DMS153 treated with DMSO at 0.1 percent for 48 hours (cell line): ENCODE data around the gene IFI27L1.

ENCODE experiments used
- DNase-seq: peaks from one replicate; lab custom pipeline; 2025; ENCODE audit not compliant: unreplicated experiment; lab: John Stamatoyannopoulos, UW

The IFI27L1 gene

DNA sequence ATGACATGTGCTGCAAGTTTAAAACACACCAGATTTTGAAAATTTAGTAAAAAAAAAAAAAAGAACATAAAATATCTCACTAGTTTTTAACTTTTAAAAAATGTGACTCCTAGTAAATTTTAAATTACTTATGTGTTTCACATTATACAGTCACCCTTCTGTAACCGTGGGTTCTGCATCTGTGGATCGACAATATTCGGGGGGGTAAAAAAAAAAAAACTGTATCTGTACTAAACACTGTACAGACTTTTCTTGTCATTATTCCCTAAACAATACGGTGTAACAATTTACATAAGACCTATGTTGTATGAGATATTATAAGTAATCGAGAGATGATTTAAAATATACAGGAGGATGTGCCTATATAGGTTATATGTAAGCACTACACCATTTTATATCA is 3.3 kb upstream of the IFI27L1 start:
- no peak for DNase-seq

DNA sequence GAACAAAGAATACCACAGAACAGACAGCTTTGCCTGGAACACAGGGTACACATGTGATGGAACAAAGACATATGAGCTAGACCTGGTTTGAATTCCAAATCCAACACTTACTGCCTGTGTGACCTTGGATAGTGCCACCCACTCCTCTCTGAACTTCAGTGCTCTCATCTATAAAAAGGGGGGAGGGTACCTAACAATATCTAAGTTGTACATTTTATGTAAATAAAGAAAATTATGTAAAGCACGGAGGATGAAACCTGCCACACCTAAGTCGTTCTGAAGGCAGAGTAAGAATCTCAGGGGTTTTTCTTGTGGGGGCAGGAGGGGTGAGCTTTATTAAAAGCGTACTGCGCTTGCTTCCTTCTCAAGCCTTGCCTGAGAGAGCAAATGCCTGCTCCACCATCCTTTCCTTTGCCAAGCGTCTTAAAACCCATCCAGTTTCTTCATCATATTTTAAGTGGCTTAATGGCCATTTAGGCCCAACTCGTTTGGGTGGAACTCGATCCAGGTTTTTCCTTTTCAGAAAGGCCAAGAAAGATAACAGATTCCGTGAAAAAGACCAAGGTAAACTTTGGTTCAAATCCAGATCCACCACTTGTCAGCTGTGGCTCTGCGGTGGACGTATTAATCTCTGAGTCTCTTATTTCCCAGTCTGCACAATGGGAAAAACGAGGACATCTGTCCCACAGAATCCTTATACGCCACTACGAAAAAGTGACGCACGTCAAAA is 1.1 kb upstream of the IFI27L1 start:
- DNase-seq: no peak

- DNase-seq: no peak
Observed at GRCh38 chr14:94081386-94081820, 293 bp downstream of the IFI27L1 start.

GRCh38 chr14:94087891-94088290 is 6.8 kb downstream of the IFI27L1 start:
- DNase-seq: no peak

GRCh38 chr14:94088516-94088915 is 7.4 kb downstream of the IFI27L1 start:
- DNase-seq: no peak

DNA sequence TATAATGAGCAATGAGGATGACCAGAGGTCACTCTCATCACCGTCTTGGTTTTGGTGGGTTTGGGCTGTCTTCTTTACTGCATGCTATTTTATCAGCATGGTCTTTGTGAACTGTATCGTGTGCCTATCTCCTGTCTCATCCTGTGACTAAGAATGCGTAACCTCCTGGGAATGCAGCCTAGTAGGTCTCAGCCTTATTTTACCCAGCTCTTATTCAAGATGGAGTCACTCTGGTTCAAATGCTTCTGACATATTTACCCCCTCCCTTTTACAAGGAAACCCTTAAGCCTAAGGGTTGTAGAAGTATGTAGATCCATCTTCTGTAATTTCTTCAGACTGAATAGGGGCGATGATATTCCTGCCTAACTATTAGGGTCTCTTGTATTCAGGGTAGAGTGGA is 8.4 kb downstream of the IFI27L1 start:
- DNase-seq: no peak

GRCh38 chr14:94093418-94093817 is 12.3 kb downstream of the IFI27L1 start:
- DNase-seq: no peak

GRCh38 chr14:94097091-94097490 is 16.0 kb downstream of the IFI27L1 start:
- no peak for DNase-seq

DNA sequence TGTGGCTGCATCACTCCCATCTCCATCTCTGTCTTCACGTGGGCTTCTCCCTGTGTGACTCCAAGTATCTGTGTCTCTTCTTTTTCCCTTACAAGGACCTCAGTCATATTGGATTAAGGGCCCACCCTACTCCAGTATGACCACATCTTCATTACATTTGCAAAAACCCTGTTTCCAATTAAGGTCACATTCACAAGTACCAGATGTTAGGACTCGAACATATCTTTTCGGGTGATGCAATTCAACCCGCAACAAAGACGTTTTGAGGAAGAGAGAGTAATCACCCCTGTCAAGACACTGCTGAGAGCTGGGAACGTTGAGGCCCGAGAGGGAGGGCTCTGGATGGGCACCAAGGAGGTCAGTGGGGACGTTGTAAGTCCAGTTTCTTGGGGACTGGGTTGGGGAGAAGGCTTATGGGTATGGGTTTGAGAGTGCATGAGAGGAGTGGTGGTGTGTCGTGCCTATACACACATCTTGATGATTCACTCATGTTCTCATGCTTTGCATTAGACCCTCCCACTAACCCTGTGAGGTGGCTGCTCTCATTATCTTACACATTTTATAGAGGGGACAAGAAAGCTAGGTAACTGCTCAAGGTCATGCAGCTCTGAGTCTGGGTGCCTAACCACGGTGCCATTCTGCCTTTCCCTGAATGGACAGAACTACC is 17.3 kb downstream of the IFI27L1 start:
- DNase-seq: no peak

DNA sequence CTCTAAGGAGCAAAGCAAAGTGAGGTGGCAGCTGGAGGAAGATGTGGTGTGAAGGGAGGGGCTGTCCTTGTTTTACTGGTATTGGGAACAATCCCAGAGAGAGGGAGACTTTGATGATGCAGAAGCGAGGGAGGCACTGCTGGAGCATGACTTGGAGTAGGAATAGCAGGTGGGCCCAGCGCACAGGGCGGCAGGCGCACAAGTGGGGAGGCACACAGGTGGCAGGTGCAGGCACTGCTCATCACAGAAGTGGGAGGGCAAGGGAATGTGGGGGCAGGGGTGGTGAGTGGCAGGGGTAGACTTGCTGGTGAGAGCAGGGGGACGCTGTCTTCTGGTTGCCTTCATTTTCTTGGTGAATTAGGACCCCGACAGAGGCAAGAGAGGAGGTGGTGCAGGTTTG is 17.9 kb downstream of the IFI27L1 start:
- no peak for DNase-seq

GRCh38 chr14:94100847-94101246 is 19.7 kb downstream of the IFI27L1 start:
- DNase-seq: no peak

DNA sequence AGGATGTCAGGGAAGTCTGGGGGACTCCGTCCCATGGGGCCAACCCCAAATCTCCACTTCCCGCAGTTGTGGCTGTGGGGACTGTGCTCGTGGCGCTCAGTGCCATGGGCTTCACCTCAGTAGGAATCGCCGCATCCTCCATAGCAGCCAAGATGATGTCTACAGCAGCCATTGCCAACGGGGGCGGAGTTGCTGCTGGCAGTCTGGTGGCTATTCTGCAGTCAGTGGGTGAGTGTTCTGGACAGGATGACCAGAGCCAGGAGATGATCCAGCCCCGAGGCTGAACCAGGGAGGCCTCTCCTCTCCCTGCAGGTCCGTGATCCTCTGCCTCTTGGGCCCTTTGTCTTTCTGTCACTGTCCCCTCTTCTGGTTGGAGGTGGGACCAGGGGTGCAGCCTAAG is 20.6 kb downstream of the IFI27L1 start:
- DNase-seq: no peak

DNA sequence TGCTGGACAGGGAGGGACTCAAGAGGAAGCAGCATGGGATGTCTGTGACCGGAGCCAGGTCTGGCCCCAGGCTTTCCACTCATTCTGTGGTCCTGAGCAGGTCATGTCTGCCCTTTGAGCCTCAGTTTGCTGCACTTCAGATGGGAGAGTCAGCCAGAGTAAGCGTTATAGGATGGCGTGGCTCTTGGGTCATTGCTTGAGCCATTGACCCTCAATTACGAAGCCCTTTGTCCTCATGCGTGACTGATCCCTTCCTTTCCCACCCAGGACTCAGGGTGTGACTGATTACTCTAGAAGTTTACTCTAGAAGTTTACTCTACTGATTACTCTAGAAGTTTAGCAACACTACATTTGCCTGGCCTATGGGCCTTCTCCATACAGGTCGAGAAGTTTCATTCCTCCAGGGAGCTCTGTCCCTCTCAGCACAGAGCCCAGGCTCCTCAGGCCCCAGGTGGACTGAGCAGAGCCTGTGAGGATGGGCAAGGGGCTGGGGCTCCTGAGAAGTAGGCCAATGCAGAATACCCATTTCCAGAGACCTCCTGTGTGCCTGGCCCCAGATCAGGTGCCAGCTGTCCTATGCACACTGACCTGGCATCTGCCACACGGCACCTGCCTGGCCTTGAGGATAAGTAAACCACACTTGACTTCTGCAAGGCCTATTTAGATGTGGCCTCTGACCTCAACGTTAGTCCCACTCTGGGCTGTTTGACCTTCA is 21.8 kb downstream of the IFI27L1 start:
- DNase-seq: no peak

DNA sequence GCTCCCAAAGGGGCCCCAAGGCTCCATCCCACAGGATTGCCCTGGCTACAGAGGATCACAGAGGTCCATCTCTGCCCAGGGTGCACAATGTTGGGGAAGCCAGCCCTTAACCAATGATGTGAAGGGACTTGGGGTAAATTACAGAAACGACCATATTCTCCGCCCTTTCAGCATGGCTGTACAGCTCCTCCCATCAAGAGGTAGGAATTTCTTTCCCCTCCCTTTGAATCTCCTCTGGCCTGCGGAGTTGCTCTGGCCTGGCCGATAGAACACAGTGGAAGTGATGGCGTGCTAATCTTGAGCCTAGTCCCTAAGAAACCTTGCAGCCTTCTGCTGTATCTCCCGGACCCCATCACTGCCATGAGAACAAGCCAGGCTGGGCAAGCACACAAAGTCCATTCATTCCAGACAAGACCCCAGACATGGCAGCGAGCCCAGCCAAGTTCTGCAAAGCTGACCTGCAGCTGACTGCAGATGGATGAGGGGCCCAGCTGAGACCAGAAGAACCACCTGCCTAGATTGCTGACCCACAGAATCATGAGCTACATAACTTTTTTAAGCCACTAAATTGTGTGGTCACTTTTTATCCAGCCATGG is 22.5 kb downstream of the IFI27L1 start:
- no peak for DNase-seq

- DNase-seq: no peak
Observed at GRCh38 chr14:94104731-94105130, 23.6 kb downstream of the IFI27L1 start.

GRCh38 chr14:94109915-94110250 is 28.8 kb downstream of the IFI27L1 start:
- no peak for DNase-seq

- DNase-seq: no peak
Observed at GRCh38 chr14:94110552-94111181, 29.6 kb downstream of the IFI27L1 start, which contains the start of gene IFI27. TSS of gene IFI27 (plus strand) at chr14:94110736.

DNA sequence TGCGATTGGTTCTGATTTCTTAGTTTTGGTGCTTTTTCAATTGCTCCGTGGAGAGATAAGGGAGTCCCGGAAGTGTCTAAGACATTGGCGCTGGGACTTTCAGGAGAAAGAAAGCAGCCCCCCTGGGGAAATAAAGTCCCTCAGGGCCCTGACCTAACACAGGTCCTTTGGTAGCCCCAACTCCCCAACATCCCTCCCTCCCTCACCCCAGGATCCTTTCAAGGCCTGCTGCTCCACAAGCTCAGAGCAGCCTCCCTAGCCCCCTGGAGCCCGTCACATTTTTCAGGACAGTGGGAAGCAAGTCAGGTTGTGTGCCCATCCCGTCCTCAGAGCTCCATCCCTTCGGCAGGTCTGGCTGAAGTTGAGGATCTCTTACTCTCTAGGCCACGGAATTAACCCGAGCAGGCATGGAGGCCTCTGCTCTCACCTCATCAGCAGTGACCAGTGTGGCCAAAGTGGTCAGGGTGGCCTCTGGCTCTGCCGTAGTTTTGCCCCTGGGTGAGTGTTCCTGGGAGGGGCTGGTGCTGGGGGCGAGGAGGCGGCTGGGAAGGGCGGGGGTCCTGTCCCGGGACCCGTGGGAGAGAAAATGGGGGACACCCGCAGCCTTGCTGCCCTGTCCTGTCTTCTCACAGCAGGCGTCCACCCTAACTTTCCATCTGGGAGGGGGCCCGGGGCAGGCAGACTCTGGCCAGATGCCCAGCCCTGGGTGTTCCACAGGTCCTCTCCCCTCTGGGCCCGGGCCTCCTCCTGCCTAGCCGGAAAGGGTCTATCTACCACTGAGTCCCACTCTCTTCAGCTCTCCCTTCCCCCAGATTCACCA is 30.4 kb downstream of the IFI27L1 start:
- DNase-seq: no peak

- DNase-seq: no peak
Observed at GRCh38 chr14:94112513-94113063, 31.5 kb downstream of the IFI27L1 start.

DNA sequence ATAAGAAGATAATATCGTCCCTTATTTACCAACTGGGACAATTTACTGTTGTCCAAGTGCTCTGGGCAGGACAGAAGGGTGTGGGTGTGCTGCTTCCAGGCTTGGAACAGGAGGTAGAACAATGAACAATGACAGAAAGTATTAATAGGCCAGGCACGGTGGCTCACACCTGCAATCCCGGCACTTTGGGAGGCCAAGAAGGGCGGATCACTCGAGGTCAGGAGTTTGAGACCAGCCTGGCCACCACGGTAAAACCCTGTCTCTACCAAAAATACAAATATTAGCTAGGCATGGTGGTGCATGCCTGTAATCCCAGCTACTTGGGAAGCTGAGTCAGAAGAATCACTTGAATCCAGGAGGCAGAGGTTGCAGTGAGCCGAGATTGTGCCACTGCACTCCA is 32.0 kb downstream of the IFI27L1 start:
- DNase-seq: no peak
